AG08395 (cell line): ENCODE measurements around the gene ZNF609.
A peak's percentile ranks its signal among the peaks of the same experiment; 100 is the strongest.

Experiments used
- DNase-seq: peaks from one replicate; pipeline ENCODE4 v3.0.0; 2012; ENCODE audit warnings: mixed read lengths, low spot score

ZNF609 gene

DNA sequence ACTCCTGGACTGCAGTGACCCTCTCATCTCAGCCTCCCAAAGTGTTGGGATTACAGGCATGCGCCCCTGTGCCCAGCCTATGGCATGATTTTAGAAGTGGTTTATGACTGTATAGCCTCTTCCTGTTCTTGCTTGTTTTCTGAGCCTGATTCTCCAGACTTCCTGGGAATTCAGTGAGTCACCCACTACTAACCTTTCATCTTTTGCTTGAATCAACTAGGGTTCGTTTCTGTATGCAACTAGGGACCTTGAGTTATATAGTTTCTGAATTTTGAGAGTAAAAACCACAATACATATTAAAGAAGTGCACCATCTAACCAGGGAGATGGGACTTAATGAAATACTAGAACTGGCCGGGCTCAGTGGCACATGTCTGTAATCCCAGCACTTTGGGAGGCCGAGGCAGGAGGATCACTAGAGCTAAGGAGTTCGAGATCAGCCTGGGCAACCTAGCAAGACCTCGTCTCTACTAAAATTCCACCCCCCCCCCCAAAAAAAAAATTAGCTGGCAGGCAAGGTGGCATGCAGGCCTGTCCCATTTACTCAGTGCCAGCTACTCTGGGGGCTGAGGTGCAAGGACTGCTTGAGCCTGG lies 76.0 kb downstream of the ZNF609 start:
- peak; percentile 80 for DNase-seq

DNA sequence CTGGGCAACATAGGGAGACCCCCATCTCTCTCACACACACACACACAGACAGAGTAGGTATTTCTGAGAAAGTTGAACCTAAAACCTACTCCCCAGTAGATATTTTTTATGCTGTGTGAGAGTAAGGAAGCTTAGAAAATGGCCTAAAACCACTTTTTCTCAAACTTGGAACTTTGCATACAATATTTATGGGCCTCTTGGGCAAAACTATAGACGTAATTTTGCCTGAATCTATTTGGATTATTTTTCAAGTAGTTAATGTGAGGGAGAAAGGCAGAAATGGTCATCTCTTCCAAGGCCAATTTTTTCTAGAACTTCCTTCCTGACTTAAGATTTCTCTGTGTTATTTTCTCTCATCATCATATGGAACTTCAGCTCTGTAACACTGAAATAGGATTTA lies 81.7 kb downstream of the ZNF609 start:
- no peak for DNase-seq

DNA sequence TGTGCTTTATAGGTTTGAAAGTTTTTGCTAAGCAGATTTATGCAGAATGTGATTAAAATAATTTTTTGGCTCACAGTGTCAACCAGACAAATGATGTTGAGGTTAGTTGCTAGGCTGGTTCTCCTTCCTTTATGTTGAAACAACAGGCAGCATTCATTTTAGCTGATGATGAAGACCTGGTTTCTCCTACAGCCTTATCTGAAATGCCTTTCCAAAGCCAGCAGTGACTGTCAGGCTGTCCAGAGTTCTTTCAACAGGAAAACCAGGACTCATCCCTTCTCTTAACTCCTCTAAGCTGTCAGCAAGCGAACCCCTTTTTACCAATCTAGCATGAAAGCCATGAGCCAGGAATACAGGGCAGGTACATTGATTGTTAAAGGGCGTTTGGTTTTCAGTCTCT lies 84.1 kb downstream of the ZNF609 start:
- no peak for DNase-seq

DNA sequence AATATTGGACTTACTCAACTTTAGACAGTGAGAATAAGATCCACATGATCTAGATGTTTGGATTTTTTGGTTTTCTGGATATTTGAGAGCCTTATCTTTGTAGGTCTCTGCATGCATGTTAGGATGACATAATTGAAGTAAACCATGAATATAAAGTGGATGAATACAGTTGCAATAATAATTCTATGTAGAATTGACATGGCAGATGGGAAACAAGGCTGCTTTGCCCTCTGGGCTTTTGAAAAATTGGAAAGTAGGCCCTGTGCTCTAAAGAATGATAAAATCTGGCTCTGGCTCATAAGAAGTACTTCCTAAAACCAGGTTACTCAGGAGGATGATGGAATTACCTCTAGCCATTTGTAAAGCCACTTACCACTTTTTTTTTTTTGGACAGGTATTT lies 86.9 kb downstream of the ZNF609 start:
- DNase-seq, result no peak

DNA sequence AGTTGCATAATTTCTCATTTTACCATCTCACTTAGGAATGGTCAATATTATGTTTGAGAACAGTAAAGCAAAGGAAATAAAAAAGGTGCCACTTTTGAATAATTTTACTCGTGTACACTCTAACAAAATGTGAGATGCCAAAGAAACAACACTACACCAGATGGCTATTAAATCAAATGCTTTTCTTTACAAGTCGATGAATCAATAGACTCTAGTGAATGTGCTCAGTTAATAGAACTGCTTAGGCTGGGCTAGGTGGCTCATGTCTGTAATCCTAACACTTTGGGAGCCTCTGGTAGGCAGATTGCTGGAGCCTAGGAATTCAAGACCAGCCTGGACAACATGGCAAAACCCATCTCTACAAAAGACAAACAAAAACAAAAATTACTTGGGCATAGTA lies 87.9 kb downstream of the ZNF609 start:
- DNase-seq, result no peak

DNA sequence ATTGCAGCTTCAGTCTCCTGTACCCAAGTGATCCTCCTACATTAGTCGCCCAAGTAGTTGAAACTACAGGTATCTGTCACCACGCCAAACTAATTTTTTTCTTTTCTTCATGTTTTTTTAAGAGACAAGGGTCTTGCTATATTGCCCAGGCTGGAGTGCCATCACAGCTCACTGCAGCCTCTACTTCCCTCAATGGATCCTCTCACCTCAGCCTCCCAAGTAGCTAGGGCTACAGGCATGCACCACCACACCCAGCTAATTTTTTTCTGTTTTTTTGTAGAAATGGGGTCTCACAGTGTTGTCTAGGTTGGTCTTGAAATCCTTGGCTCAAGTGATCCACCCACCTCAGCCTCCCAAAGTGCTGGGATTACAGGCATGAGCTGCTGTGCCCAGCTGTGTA lies 89.5 kb downstream of the ZNF609 start:
- no peak for DNase-seq

DNA sequence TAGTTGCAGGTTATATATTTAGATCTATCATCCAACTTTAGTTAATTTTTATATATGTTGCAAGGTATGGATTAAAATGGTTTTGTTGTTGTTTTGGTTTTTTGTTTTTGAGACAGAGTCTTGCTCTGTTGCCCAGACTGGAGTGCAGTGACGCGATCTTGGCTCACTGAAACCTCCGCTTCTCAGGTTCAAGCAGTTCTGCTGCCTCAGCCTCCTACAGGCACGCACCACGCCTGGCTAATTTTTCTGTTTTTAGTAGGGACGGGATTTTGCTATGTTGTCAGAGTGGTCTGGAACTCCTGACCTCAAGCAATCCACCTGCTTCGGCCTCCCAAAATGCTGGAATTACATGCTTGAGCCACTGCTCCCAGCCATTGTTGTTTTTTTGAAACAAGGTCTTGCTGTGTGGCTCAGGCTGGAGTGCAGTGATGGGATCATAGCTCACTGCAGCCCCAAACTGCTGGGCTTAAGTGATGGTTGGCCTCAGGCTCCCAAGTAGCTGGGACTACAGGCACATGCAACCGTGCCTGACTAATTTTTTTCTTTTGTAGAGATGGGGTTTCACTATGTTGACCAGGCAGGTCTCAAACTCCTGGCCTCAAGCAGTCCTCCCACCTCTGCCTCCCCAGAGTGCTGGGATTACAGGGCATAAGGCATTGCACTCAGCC lies 92.0 kb downstream of the ZNF609 start:
- no peak for DNase-seq

DNA sequence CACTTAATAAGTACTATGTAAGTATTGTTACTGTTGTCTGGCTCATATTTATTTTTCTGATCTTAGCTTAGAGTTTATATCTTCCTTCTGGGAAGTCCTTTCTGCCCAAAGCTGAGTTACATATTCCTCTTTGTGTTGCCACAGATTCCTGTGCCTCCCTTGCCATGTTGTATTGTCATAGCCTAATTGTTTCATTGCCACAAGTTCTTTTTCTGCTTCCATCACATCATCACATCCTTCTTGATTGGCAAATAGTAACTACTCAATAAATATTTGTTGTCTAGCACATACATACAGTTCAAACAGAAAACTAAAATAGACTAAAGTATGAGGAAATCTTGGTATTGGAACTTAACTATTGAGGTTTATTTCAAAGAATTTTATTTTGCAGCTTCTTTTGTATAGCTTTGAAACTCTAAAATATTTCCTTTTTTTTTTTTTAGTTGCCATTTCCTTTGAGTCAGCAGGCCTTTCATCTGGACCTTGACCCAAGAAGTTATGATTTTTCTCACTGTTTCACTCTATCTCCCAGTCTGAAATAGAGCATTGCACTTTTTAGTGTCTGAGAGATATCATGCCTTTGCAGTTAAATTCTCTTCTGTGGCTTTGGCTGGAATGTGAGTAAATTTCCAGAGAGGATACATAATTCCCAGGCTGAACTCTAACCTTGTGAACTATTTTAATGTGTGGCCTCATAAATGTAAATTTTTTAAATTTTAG lies 98.2 kb downstream of the ZNF609 start:
- DNase-seq, result peak; percentile 25

DNA sequence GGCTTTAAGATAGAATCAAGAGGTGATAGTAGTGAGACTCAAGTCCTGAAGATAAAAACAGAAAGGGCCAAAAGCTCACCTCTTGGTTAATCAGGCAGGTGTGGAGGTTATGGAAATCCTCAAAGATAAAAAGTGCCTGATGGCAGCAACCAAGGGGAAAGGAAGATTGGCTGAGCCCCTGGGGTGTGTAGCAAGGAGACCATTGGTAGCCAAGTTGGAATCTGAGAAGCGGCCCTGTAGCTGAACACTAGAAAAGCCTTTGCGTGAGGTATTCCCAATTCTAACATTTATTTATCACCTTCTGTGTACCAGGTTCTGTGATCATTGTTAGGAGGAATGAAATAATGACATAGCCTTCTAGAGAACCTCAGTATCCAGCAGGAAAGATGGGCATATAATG lies 98.9 kb downstream of the ZNF609 start:
- no peak for DNase-seq

DNA sequence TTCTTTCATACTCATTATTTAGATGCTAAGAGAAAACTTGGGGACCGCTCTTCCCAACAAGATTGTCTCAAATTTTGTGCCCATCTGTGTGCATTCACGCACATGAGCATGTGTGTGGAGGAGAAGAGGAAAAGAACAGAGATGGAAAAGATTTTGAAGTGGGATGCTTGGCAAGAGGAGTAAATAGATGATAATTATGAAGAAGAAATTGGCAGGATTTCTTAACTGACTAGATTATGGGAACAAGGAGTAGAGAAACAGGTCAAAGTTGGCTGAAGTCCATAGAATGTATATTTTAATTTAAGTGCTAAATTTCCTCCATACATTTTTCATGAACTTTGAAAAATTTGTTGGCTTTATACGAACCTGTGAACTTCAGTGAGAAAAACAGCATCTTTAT lies 100.1 kb downstream of the ZNF609 start:
- DNase-seq, result no peak

DNA sequence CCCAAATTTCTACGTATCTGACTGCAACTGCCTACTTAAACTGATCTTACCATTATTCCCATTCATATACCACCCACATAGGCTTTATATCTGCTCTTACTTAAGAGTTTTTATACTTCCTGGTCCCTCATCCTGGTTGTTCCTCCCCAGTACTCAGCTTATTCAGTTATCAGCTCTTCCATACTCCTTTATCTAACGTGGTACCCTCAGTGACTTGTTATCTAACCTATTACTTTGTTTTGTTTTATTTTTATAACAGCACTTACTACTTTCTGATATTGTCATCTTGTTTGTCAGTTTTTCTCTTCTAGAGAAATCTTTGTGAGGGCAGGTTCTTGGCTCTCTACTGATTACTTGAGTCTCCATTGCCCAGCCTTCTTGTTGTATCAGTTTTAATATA lies 100.6 kb downstream of the ZNF609 start:
- no peak for DNase-seq

DNA sequence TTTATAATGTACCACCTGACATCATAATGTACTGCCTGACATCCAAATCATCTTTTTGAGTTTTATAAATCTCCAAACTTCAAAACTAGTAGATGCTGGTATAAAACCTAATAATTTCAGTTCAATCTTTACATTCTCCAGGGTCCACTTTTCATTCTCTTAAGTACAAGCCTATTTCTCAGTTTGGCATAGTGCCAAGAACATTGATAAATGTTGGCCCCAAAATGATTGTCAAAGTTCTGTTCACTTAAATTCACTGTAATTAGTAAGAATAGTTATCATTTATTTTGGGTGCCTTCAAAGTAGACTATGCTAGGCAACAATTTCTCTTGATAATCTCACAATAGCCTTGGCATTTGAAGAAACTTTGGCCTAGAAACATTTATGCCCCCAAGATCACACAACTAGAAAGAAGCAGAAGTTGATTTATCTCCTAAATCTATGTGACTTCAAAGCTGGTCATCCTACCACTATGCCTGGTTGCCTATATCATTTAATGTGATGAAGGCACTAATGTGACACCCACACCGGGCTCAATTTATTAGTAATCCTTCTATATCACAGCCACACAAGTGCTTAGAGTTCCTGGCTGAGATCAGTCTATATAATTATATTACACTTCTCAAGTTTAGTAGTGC lies 101.7 kb downstream of the ZNF609 start:
- no peak for DNase-seq

DNA sequence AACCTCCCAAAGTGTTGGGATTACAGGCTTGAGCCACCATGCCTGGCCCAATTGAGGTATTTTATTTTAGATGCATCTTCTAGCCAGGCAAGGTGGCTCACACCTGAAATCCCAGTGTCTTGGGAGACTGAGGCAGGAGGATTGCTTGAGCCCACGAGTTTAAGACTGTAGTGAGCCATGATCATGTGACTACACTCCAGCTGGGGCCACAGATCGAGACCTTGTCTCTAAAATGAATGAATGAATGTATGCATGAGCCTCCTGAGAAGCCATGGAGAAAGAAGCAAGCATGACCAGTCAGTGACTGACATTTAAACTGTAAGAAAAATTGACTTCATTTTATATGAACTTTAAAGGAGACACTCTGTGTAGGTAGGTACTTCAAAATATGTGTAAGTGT lies 105.7 kb downstream of the ZNF609 start:
- DNase-seq, result no peak

DNA sequence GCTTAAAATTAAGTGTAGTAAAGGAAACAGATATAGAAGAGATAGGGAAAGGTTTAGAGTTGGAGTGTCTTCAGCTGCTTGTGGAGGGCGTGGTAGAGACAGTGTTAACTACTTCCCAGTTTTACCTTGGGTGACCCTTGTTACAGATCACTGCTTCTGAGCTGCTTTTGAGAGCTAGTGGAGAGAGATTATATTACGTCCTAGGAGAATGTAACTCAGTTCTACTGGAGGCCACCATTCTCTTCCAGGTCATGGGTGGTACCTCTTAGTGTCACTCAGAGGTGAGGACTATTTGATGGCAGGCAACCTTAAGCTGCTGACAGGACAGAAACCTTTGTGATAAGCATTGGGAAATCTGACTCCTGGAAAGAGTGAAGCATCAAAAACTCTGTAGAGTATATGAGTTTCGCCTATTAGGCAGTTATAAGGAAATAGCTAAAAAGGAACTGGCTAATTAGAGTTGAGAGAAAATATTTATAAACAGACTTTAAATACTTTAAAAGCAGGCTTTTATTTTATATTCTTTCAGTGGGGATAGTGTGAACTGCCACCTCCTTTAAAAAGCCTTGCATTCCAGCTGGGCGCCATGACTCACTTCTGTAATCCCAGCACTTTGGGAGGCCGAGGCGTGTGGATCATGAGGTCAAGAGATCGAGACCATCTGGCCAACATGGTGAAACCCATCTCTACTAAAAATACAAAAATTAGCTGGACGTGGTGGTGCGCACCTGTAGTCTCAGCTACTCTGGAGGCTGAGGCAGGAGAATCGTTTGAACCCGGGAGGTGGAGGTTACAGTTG lies 106.5 kb downstream of the ZNF609 start:
- no peak for DNase-seq

DNA sequence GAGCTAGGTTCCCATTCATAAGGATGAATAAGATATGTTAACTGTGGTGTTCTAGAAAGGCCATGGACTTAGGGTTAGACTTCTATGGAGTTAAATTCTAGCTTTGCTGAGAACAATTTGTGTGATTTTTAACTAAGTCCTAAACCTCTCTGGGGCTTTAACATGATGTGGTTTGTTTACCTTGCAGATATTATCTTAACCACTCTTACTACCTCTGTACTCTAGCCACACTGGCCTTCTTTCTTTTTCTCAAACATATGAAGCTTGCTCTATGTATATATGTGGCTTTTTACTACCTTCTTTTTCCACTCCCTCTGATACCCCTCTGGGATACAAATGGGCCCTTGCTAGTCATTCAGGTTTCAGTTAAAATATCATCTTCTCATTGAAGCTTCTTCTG lies 108.4 kb downstream of the ZNF609 start:
- DNase-seq, result no peak

DNA sequence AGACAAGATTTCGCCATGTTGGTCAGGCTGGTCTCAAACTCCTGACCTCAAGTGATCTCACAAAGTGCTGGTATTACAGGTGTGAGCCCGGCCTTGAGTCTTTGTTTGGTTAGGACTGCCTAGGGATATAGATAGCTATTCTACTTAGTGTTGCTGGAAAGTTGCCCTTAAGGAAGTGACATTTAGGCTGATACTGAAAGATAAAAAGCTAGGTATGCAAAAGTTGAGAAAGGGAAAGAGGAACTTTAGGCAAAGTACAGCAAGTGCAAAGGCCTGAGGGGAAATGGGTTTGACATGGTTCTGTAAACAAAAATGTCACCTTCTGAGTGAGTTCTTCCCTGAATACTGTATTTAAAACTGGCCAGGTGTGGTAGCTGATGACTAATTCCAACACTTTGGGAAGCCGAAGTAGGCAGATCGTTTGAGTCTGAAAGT lies 111.5 kb downstream of the ZNF609 start:
- DNase-seq, result no peak

DNA sequence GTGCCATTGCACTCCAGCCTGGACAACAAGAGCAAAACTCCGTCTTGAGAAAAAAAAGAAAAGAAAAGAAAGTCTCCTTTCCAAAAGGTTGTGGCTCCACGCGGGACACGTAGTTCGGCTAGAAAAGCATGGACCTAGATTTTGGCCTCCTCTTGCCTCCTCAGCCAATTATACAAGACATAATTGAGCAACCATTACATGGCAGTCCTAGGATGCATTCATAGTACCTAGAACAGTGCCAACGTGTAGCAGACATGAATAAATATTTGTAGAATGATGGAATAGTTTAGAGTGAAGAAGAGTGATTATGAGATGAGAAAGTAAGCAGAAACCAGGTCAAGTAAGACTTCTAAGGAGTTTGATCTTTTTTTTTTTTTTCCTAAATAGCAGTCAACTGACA lies 112.5 kb downstream of the ZNF609 start:
- no peak for DNase-seq

DNA sequence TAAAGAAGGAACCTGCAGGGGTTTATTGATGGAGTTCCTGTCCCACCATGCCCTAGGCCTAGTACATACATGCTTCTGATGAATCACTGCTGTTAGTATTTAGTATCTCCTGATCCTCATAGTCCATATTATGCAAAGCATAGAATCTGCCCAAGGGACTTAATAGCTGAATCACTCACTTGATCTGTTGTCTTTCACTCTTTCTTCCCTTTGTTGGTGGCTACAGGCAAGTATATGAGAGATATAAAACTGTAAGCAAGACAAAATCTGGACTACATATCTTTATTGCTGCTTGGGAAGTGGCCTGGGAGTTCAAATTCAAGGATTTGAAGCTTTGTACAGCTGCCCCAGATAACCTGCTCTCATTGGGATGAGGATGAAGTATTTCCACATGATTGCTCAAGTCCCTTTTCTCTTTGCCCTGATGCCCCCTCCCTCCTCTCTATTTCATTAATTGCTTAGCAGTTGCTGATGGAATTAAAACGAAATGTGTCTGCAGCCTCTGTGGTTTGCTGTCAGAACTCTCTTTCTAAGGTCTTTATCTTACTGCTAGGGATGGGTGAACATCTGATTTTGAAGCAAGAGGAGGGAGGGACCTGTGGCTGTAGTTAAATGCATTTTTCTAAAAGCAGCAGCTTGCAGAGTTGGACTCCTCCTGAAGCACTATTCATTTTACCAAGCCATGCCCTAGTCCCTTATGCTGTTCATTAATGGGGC lies 114.1 kb downstream of the ZNF609 start:
- peak; percentile 14 for DNase-seq

DNA sequence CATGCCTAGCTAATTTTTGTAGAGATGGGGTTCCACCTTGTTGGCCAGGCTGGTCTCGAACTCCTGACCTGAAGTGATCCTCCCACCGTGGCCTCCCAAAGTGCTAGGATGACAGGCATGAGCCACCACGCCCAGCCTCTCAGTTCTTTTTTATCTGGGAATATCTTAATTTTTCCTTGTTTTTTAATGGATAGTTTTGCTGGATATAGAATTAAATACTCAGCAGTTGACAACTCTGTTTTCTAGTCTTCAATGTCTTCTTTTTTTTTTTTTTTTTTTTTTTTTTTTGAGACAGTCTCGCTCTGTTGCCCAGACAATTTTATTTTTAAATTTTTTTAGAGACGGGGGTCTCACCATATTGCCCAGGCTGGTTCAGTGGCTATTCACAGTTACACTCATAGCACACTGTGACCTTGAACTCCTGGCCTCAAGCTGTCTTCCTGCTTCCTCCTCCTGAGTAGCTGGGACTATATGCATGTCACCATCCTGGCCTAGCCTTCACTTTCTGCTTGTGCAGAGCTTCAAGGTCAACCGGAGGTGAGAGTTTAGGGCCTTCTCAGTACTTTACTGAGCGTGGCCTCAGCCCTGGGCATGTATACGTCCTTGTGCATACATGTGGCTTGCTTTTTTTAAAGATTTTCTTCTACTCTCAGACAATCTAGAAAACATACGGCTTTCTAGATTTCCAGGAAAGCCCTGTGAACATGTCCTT lies 120.5 kb downstream of the ZNF609 start:
- DNase-seq, result no peak

DNA sequence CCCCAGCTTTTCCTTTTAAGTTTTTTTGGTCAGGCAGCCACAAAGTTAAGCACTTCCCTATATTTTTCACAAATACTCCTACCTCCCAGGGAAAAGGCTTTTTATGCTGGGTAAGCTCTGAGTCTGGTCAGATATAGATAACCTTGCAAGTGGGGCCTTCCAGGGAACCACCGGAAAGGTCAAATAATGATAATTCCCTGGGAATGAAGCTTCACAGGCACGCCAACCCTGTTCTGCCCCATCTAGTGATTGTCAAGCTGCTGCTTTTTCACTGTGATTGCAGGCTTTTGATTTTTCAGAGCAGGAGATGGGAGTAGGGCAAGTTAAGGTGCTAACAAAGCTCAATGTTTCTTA lies 121.0 kb downstream of the ZNF609 start:
- DNase-seq, result no peak

DNA sequence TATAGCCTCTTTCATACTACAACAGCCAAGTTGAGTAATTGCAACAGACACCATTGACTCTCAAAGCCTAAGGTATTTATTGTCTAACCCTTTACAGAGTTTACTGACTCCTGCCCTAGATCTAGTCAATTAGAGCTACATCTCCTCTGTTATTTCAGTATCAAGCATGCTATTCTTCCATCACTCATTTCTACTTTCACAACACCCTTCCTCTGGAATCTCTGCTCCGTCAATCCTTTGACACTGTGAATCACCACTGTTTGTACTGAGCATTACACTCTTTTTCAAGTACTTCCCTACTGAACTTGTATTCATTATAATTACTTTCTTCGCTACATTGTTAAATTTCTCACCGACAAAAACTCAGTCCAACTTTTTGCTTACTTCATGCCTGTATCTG lies 121.8 kb downstream of the ZNF609 start:
- no peak for DNase-seq
